Smooth muscle cell (in vitro differentiated cells): ENCODE data around the gene ABCC4. TPM values are rescaled to one million over a fixed set of nuclear protein-coding genes. Genes with fewer than 3 reads are reported as not detected.

Source experiments
- DNase-seq: peaks from one replicate; lab custom pipeline; 2025; ENCODE audit not compliant: unreplicated experiment; lab: John Stamatoyannopoulos, UW
- H2AFZ ChIP-seq: fragments of 200-600 bp; sonication (generic); 2 replicates; pipeline ENCODE4 v1.6.0; 2016; ENCODE audit warnings: antibody characterized with exemption, low read depth, mild to moderate bottlenecking
- H3F3A ChIP-seq: fragments of 200-600 bp; sonication (generic); 2 replicates; pipeline ENCODE4 v1.6.0; 2017; ENCODE audit warnings: antibody characterized with exemption, low read depth
- H3K27ac ChIP-seq: fragments of 200-600 bp; sonication (generic); 2 replicates; pipeline ENCODE4 v1.5.1; 2016; ENCODE audit warnings: low read depth, mild to moderate bottlenecking
- H3K27me3 ChIP-seq: fragments of 200-600 bp; sonication (generic); 2 replicates; pipeline ENCODE4 v1.6.1; 2016; ENCODE audit warnings: low read depth, mild to moderate bottlenecking
- H3K36me3 ChIP-seq: fragments of 200-600 bp; sonication (generic); 2 replicates; pipeline ENCODE4 v1.5.1; 2016; ENCODE audit warnings: low read depth
- H3K4me1 ChIP-seq: fragments of 200-600 bp; sonication (generic); 2 replicates; pipeline ENCODE4 v1.5.1; 2016; ENCODE audit warnings: low read depth
- H3K4me2 ChIP-seq: fragments of 200-600 bp; sonication (generic); 2 replicates; pipeline ENCODE4 v1.6.0; 2016; ENCODE audit warnings: mild to moderate bottlenecking
- H3K4me3 ChIP-seq: fragments of 200-600 bp; sonication (generic); 2 replicates; pipeline ENCODE4 v1.5.1; 2016; ENCODE audit warnings: mild to moderate bottlenecking
- H3K79me2 ChIP-seq: fragments of 200-600 bp; sonication (generic); 2 replicates; pipeline ENCODE4 v1.6.0; 2016; ENCODE audit warnings: low read depth, mild to moderate bottlenecking
- H3K9ac ChIP-seq: fragments of 200-600 bp; sonication (generic); 2 replicates; pipeline ENCODE4 v1.6.0; 2016; ENCODE audit warnings: low read depth
- H3K9me3 ChIP-seq: fragments of 200-600 bp; sonication (generic); replicated peaks from 2 replicates; pipeline ENCODE4 v1.5.1; 2016; ENCODE audit warnings: low read depth
- H4K20me1 ChIP-seq: fragments of 200-600 bp; sonication (generic); 2 replicates; pipeline ENCODE4 v1.6.0; 2016; ENCODE audit warnings: low read depth
- CTCF ChIP-seq: fragments of 200-600 bp; sonication (generic); IDR thresholded peaks from 2 replicates; pipeline ENCODE4 v1.5.1; 2017; ENCODE audit warnings: borderline replicate concordance, mild to moderate bottlenecking, antibody characterized with exemption; ENCODE audit not compliant: insufficient read depth, poor library complexity, severe bottlenecking
- WGBS: methylation state at CpG from one replicate; pipeline ENCODE4 v1.1.7; 2016; ENCODE audit warnings: low lambda C conversion rate; 5-methylcytosine and 5-hydroxymethylcytosine counted together
- polyA plus RNA-seq: library from polyadenylated mRNA; unstranded; fragments of >200 nt; fragmentation: Nextera tagmentation; extraction: Ambion mirVana; gene quantifications from 2 replicates; pipeline ENCODE4 v1.2.1, GENCODE V29; 2016
- total RNA-seq: library from RNA; depleted of rRNA; stranded (reverse); fragments of >200 nt; gene quantifications from 2 replicates; pipeline ENCODE4 v1.2.3, GENCODE V29; 2014

Gene ABCC4
- total and polyA plus RNA-seq, 2 experiments from 2014 or later = 11.9 to 37.7 TPM

- 81% methylated on average over 11 of the region's 11 CpGs for WGBS
- Histone ChIP-seq H2AFZ (no peak overlapping the region), H4K20me1 (no peaks in the 10 kb centered on the region), H3K36me3 (no peaks in the 10 kb centered on the region), H3K27ac (no peak overlapping the region), H3K4me3 (no peak overlapping the region), H3F3A (no peaks in the 10 kb centered on the region), H3K4me1 (no peaks in the 10 kb centered on the region), H3K9ac (no peak overlapping the region), H3K4me2 (no peak overlapping the region), H3K79me2 (no peaks in the 10 kb centered on the region), H3K9me3 (no peaks in the 10 kb centered on the region), H3K27me3 (no peaks in the 10 kb centered on the region)
- no peak for DNase-seq
- no peak for TF ChIP-seq CTCF
Measured at GRCh38 chr13:95212983-95213850, 88.0 kb downstream of the ABCC4 start.

DNA sequence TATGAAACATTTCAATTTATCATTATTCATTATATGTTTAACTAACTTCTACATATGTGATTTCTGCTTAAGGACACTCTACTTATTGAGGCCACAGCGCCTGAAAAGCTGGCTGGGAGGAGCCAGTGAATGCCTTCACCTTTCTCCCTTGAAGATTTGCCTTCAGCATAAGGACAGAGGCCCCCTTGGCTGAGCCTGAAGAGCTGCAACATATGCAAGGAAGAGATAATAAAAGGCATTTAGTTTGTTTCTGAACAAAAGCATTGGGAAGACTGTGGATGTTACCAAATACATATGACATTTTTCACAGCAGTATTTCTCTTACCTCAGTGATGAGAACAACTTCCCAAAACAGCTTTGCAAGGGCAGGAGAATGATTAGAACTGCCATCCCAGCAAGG, 92.1 kb downstream of the ABCC4 start:
- DNase-seq = no peak
- H3K4me1 ChIP-seq = no peaks in the 10 kb centered on the region
- H3K9ac ChIP-seq = no peak overlapping the region
- no peak overlapping the region for H2AFZ ChIP-seq
- WGBS = 88% methylated on average over 1 of the region's 1 CpG
- H3K4me3 ChIP-seq = no peak overlapping the region
- no peaks in the 10 kb centered on the region for H3K27me3 ChIP-seq
- no peak for TF ChIP-seq CTCF
- no peaks in the 10 kb centered on the region for H3F3A ChIP-seq
- no peaks in the 10 kb centered on the region for H3K36me3 ChIP-seq
- no peak overlapping the region for H3K4me2 ChIP-seq
- no peaks in the 10 kb centered on the region for H3K9me3 ChIP-seq
- no peaks in the 10 kb centered on the region for H4K20me1 ChIP-seq
- no peaks in the 10 kb centered on the region for H3K79me2 ChIP-seq
- no peak overlapping the region for H3K27ac ChIP-seq

DNA sequence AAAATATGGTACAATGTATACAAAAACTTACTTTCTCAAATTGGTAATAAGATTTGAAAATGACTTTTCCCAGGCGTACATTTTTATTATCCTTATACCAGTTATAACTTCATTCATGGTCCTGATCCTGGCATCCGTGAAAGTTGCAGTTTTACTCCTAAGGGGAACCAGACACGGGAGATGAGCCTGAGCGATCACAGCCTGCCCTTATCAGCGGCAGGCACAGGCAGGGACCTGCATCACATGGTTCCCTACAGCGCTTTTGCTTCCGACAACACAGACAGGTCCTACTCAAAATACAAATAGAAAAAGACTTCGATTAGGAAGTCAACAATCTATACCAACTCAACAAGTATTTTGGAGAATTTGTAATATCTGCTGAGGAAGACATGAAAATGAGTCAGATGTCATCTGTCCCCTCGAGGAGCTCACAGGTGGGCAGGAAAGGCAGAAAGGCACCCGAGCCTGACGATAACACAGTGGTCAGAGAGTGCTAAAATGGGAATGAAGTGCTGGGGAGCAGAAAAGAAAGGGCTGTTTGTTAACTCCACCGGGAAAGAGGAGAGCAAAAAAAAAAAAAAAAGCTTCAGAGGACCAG, 93.4 kb downstream of the ABCC4 start:
- Histone ChIP-seq H3K27me3 (no peaks in the 10 kb centered on the region), H3K9ac (no peak overlapping the region), H4K20me1 (no peaks in the 10 kb centered on the region), H3F3A (no peaks in the 10 kb centered on the region), H3K4me1 (no peaks in the 10 kb centered on the region), H3K36me3 (no peaks in the 10 kb centered on the region), H3K9me3 (no peaks in the 10 kb centered on the region), H3K4me2 (no peak overlapping the region), H3K79me2 (no peaks in the 10 kb centered on the region), H2AFZ (no peak overlapping the region), H3K4me3 (no peak overlapping the region), H3K27ac (no peak overlapping the region)
- TF ChIP-seq CTCF = no peak
- 79% methylated on average over 12 of the region's 12 CpGs for WGBS
- no peak for DNase-seq
